Stimulated activated CD4-positive, alpha-beta T cell treated with anti-CD3 and anti-CD28 coated beads, Interleukin-12 subunit alpha, Interleukin-12 subunit beta, amount 100 ng/mL, for 24 hours (primary cell): ENCODE data around the gene PPP1R12A.
"Not testable (repeated sequence)": the region's sequence is repeated elsewhere in the genome, so short reads cannot be mapped to it uniquely, and the experiment has no call there.

Source experiments
- DNase-seq, 2 experiments: peaks; one replicate each; pipeline ENCODE4 v3.0.0-alpha.2; 2020; ENCODE audit warnings: low read depth in 2 of 2

PPP1R12A gene

GRCh38 chr12:79842630-79843029 lies 92.3 kb downstream of the PPP1R12A start:
- DNase-seq, result no peak

GRCh38 chr12:79841878-79842265 lies 93.0 kb downstream of the PPP1R12A start:
- no peak for DNase-seq

DNA sequence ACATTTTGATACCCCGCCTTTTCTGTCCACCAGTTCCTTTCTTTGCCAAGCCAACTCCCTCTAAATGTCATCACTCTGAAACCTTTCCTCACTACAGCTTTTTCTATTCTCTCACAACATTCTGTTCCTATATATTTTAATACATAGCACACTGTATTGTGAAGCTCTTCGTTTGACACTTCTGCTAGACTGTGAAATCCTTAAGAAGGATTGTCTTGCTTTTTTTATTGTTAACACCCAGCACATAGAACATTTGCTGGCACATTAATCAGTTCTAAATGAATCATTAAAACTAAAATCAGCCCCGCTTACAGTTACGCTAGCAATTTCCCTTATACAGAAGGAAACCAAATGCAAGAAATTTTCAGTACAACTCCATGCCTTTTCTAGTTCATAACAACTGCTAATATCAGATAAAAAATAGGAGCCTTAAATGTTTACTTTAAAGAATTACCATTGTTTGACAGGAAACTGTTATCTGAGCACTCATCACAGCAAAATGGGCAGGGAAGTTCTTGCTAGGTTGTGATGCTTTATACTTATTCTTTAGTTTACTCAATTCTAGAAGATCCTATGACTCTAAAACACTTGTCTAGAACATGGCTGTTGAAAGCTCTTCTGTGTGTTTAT lies 93.5 kb downstream of the PPP1R12A start:
- DNase-seq, result no peak

DNA sequence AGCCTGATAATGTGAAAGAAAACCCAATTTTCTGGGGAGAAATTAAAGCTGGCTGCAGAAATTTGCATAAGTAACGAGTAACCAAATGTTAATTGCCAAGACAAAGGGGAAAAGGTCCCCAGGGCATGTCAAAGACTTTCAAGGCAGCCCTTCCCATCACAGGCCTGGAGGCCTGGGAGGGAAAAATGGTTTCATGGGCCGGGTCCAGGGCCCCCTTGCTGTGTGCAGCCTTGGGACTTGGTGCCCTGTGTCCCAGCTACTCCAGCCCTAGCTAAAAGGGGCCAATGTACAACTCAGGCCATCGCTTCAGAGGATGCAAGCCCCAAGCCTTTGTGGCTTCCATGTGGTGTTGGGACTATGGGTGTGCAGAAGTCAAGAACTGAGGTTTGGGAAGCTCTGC lies 96.5 kb downstream of the PPP1R12A start:
- no peak for DNase-seq

DNA sequence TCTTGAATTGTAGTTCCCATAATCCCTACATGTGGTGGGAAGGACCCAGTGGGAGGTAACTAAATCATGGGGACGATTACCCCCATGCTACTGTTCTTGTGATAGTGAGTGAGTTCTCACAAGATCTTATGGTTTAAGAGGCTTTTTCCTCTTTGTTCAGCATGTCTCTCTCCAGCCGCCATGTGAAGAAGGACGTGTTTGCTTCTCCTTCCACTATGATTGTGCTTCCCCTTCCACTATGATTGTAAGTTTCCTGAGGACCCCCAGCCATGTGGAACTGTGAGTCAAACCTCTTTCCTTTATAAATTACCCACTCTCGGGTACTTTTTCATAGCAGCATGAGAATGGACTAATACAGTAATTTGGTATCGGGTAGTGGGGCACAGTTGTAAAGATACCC lies 97.3 kb downstream of the PPP1R12A start:
- DNase-seq, result no peak

GRCh38 chr12:79835377-79835843 lies 99.5 kb downstream of the PPP1R12A start:
- DNase-seq, result no peak

- DNase-seq, result no peak
Measured at GRCh38 chr12:79834712-79835376, 100.1 kb downstream of the PPP1R12A start.

GRCh38 chr12:79830440-79830839 lies 104.5 kb downstream of the PPP1R12A start:
- DNase-seq, result no peak

DNA sequence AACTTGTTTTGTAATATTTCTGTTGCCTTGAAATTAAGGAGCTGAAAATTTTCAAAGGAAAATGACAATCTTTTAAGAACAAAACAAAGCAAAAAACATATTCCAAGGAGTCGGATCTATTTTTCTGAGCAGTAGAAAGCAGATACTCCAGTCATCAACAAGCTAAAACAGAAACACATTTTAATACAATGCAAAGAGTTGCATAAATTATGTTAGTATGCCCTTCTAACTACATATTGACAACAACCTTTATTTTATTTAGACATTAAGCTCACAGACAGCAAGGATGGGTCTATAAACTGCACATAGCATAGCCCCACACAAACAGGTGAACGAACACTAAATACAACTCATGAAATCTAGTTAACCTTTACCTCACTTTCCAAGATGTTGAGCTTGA lies 106.0 kb downstream of the PPP1R12A start:
- no peak for DNase-seq

GRCh38 chr12:79827484-79827883 lies 107.4 kb downstream of the PPP1R12A start:
- no peak for DNase-seq

GRCh38 chr12:79826267-79827128 lies 108.4 kb downstream of the PPP1R12A start:
- no peak for DNase-seq

DNA sequence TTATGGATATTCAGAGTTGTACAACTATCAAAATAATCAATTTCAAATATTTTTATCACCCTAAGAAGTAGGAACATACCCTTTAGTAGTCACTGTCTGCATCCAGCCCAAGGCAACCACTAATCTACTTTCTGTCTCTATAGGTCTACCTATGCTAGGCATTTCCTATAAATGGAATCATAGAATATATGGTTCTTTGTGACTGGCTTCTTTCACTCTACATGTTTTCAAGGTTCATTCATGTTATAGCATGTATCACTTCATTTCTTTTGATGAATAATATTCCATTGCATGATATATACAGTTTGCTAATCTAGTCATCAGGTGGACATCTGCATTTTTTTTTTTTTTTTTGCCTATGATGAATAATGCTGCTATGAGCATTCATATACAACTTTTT lies 112.4 kb downstream of the PPP1R12A start:
- DNase-seq, result no peak

DNA sequence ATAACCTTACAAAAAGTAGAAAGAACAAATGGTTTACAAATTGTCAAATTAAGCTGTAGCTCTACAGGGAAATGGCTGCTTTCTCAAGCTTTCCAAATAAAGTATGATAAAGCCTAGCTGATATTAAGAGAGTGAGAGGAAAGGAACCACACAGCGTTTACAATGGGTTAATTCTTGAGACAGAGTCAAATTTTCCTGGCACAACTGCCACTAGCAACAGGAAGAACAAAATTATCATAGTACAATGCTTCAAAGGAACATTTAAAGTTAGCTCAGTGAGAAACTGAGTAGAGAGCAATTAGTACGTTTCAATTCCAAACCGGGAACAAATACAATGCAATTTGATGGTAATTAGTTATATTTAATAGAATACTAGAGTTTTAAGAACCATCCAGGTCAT lies 116.0 kb downstream of the PPP1R12A start:
- DNase-seq, result no peak

DNA sequence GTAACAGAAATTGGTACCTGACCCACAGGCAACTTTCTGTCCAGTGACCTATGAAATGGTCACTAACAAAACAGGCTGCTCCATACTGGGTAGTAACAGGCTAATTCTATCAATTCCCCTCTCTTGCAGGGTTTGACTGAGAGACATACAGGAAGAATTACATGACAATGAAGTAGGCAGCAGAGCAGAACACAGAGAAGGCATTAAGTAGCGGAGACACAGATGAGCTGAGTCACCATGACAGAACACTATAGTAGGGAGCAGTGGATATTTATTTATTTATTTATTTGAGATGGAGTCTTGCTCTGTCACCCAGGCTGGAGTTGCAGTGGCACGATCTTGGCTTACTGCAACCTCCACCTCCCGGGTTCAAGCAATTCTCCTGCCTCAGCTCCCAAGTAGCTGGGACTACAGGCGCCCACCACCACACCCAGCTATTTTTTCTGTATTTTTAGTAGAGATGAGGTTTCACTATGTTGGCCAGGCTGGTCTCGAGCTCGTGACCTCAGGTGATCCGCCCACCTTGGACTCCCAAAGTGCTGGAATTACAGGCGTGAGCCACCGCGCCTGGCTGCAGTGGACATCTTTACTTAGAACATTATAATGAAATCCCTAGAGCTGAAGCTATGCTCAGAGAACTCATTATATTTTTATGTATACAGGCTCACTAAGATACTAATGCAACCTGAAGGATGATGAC lies 150.4 kb downstream of the PPP1R12A start:
- not testable (repeated sequence) for DNase-seq

GRCh38 chr12:79782172-79782900 lies 152.6 kb downstream of the PPP1R12A start:
- DNase-seq, result no peak

DNA sequence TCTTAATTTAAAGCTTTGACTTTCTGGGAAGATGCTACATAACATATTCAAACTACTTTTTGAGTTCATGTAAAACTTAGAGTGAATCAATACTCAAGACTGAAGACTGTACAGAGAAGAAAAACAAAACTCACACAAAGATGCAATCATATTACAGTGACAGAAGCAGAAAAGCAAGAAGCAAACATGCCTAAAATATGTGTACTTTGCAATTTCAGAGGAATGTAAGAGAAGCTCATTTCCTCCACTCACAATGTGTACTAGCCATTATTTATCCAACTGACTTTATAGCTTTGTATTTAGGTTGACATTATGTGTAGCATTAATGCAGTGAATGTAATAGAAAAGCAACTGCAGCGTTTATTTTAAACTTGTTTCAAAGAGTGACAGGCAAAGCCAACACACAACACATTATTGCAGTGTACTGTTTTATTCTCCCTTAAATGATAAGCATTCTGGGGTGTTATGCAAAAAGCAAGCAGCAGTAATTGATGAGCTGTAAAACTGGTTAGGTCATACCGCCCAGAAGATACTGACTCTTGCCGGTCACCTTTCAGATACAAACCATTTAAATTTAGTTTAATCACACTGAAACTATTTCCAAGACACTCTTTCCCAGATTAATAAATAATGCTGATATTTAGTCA lies 156.0 kb downstream of the PPP1R12A start:
- DNase-seq, result no peak

DNA sequence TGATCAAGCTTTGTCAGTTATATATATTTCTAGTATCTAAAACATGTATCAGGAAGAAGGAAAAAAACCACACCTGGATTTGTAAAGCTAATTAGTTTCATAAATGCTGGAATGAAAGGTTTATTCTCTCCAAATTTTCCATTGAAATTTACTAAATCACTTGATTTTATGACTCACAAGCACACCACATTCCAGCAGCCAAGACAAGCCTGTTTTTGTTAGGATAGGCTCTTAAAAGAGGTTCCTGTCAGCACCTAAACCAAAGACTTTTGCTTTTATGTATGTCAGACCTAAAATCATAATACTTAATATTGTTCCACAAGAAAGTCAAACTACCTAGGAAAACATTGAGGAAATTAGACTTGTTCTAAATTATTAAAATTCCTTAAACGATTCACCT lies 158.8 kb downstream of the PPP1R12A start:
- DNase-seq, result no peak

DNA sequence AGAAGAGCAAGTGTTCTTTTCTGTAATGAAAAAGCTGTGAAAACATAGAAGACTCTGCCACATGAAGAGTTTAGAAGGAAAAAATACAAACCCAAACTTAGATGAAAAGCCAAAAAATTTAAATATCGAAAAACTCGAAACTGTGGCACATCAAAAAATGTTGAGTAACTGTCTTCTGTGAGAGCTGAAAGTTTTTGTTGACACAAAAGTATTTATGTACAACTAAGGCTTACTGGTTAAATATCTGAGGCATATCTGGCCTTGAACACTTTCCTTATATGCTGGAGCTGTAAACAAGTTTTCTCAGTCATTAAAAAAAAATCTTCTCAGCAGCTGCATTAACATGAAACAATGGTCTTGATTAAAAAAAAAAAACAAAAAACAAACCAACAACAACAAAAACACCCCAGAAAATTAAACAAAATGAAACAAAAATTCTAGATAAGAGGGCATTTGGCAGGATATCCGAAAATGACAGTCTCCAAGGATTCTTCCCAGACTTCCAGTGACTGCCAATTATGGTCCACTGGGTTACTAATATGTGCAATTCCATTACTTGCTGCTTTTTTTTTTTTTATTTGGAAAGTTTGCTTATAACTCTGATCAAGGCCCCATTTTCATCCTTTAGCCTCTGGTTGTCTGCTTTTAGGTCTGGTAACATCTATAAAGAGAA lies 159.4 kb downstream of the PPP1R12A start:
- no peak for DNase-seq

- no peak for DNase-seq
Measured at GRCh38 chr12:79773896-79774295, 161.0 kb downstream of the PPP1R12A start.

DNA sequence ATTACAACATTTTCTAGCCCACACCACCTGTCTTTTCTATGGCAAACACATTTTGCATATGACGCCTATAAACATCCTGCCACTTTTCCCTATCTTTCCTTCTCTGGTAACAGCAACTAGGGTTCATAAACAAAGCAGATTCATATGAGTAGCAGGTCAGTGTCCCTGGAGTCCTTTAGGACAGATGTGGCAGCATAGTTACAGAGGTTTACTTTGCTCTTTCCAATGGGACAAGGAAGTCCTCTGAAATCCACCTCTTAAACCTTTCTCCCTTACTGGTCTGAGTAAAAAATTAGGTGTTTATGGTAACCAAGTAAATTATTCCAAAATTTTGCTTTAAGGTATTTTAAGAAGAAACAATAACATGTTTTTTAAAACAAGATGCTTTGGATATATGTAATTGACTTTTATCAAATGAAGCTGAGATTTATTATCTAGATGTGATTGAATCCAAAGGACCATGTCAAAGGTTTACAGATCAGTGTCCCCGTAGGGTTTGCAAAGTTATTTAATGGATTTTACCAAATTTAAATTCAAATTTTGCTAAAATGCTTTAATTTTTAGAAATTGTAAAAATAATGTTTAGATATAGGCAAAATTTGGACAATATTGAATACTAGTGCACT lies 164.9 kb downstream of the PPP1R12A start:
- DNase-seq, result no peak
